Neural cell (in vitro differentiated cells): ENCODE data around the gene DNAJC3. TPM values are rescaled to one million over a fixed set of nuclear protein-coding genes. Genes with fewer than 3 reads are reported as not detected.

Experiments
- H2AFZ ChIP-seq: fragments of 200-600, 300-800 bp; sonication (generic), shearing (Covaris generic); 2 replicates; pipeline ENCODE4 v1.6.0; 2014; ENCODE audit warnings: low read depth, mild to moderate bottlenecking, antibody characterized with exemption, low read length, moderate library complexity
- H3F3A ChIP-seq: fragments of 200-600 bp; shearing (Covaris generic); 2 replicates; pipeline ENCODE4 v1.6.1; 2016; ENCODE audit warnings: mild to moderate bottlenecking, moderate library complexity, mixed read lengths, antibody characterized with exemption, low read length; ENCODE audit not compliant: insufficient read depth, poor library complexity, severe bottlenecking
- H3K27ac ChIP-seq: fragments of 200-600, 300-800 bp; sonication (generic), shearing (Covaris generic); 2 replicates; pipeline ENCODE4 v1.5.1; 2014; ENCODE audit warnings: mild to moderate bottlenecking, low read length, moderate library complexity
- H3K27me3 ChIP-seq: fragments of 300-800, 200-600 bp; sonication (generic), shearing (Covaris generic); 2 replicates; pipeline ENCODE4 v1.6.0; 2014; ENCODE audit warnings: mild to moderate bottlenecking, low read depth, low read length, moderate library complexity; ENCODE audit not compliant: insufficient read depth
- H3K36me3 ChIP-seq: fragments of 300-800, 200-600 bp; sonication (generic), shearing (Covaris generic); 2 replicates; pipeline ENCODE4 v1.5.1; 2014; ENCODE audit warnings: mild to moderate bottlenecking, antibody characterized with exemption, low read length, moderate library complexity; ENCODE audit not compliant: insufficient read depth
- H3K4me2 ChIP-seq: fragments of 300-800, 200-600 bp; sonication (generic), shearing (Covaris generic); 2 replicates; pipeline ENCODE4 v1.6.0; 2014; ENCODE audit warnings: mild to moderate bottlenecking, low read length
- H3K4me3 ChIP-seq: fragments of 300-800, 200-600 bp; sonication (generic), shearing (Covaris generic); 2 replicates; pipeline ENCODE4 v1.5.1; 2014; ENCODE audit warnings: mild to moderate bottlenecking, low read length, moderate library complexity
- H3K79me2 ChIP-seq: fragments of 200-600 bp; shearing (Covaris generic); replicated peaks from 2 replicates; pipeline ENCODE4 v1.6.0; 2014; ENCODE audit warnings: mild to moderate bottlenecking, low read length, moderate library complexity; ENCODE audit not compliant: insufficient read depth
- H3K9ac ChIP-seq: fragments of 300-800, 200-600 bp; sonication (generic), shearing (Covaris generic); 2 replicates; pipeline ENCODE4 v1.6.1; 2016; ENCODE audit warnings: mild to moderate bottlenecking, low read length, mixed read lengths
- H3K9me2 ChIP-seq: fragments of 200-600 bp; shearing (Covaris generic); 2 replicates; pipeline ENCODE4 v1.6.1; 2016; ENCODE audit warnings: mild to moderate bottlenecking, low read length, mixed read lengths; ENCODE audit not compliant: insufficient read depth
- H3K9me3 ChIP-seq: fragments of 200-600, 300-800 bp; sonication (generic), shearing (Covaris generic); 2 replicates; pipeline ENCODE4 v1.6.1; 2016; ENCODE audit warnings: mild to moderate bottlenecking, mixed run types, low read length, moderate library complexity, mixed read lengths
- H4K20me1 ChIP-seq: fragments of 200-600 bp; shearing (Covaris generic); 2 replicates; pipeline ENCODE4 v1.6.1; 2016; ENCODE audit warnings: mild to moderate bottlenecking, mixed run types; ENCODE audit not compliant: insufficient read depth
- CTCF ChIP-seq: fragments of 450-650 bp; IDR thresholded peaks from 2 replicates; pipeline ENCODE4 v1.5.1; 2014; ENCODE audit warnings: antibody characterized with exemption, mild to moderate bottlenecking, moderate library complexity; ENCODE audit not compliant: poor library complexity, severe bottlenecking
- EP300 ChIP-seq: fragments of 450-650 bp; conservative IDR thresholded peaks from 2 replicates; pipeline ENCODE4 v1.6.1; 2014; ENCODE audit warnings: antibody characterized with exemption, mild to moderate bottlenecking, moderate library complexity; ENCODE audit not compliant: poor library complexity, severe bottlenecking
- EZH2 ChIP-seq: fragments of 200-600, 300-800 bp; shearing (Covaris generic), sonication (generic); IDR thresholded peaks from 2 replicates; pipeline ENCODE4 v1.6.1; 2014; ENCODE audit warnings: antibody characterized with exemption, low read length, borderline replicate concordance, mild to moderate bottlenecking; ENCODE audit not compliant: insufficient read depth, poor library complexity, severe bottlenecking
- MXI1 ChIP-seq: fragments of 450-650 bp; conservative IDR thresholded peaks from 2 replicates; pipeline ENCODE4 v1.6.1; 2014; ENCODE audit warnings: antibody characterized with exemption, mild to moderate bottlenecking; ENCODE audit not compliant: poor library complexity, severe bottlenecking
- POLR2AphosphoS5 ChIP-seq: IDR thresholded peaks from 2 replicates; pipeline ENCODE4 v1.6.1; 2012
- RAD21 ChIP-seq: fragments of 450-650 bp; conservative IDR thresholded peaks from 2 replicates; pipeline ENCODE4 v1.6.1; 2014; ENCODE audit warnings: antibody characterized with exemption, mild to moderate bottlenecking, moderate library complexity
- REST ChIP-seq: IDR thresholded peaks from 2 replicates; pipeline ENCODE4 v1.6.1; 2012; ENCODE audit warnings: borderline replicate concordance
- SMC3 ChIP-seq: fragments of 450-650 bp; conservative IDR thresholded peaks from 2 replicates; pipeline ENCODE4 v1.6.1; 2014; ENCODE audit warnings: antibody characterized with exemption, mild to moderate bottlenecking, moderate library complexity; ENCODE audit not compliant: poor library complexity
- TAF1 ChIP-seq: IDR thresholded peaks from 2 replicates; pipeline ENCODE4 v1.6.1; 2012; ENCODE audit warnings: low read depth
- polyA plus RNA-seq: library from polyadenylated mRNA; depleted of rRNA; stranded (reverse); fragments of >200 nt; gene quantifications from 2 replicates; pipeline ENCODE4 v1.2.3, GENCODE V29; 2014

The DNAJC3 gene
- polyA plus RNA-seq, 1 donor from 2014 or later = 8.2 TPM

- H3K9me3 ChIP-seq = peaks cover 2% of the 10 kb centered on the region
- no peaks in the 10 kb centered on the region for H3K79me2 ChIP-seq
- H3K9me2 ChIP-seq = no peaks in the 10 kb centered on the region
- H3K9ac ChIP-seq = no peak overlapping the region
- H3K27ac ChIP-seq = no peak overlapping the region
- TF ChIP-seq EP300 = no peak
- no peak for TF ChIP-seq EZH2
- TF ChIP-seq RAD21 = no peak
- TF ChIP-seq SMC3 = no peak
- TF ChIP-seq MXI1 = no peak
- no peak for TF ChIP-seq TAF1
- no peak for TF ChIP-seq POLR2AphosphoS5
- no peak for TF ChIP-seq REST
- TF ChIP-seq CTCF = no peak
- H3F3A ChIP-seq = no peaks in the 10 kb centered on the region
- no peak overlapping the region for H3K4me3 ChIP-seq
- H3K27me3 ChIP-seq = no peaks in the 10 kb centered on the region
- H3K4me2 ChIP-seq = no peak overlapping the region
- no peaks in the 10 kb centered on the region for H3K36me3 ChIP-seq
- no peaks in the 10 kb centered on the region for H4K20me1 ChIP-seq
- no peak overlapping the region for H2AFZ ChIP-seq
Measured at GRCh38 chr13:95813139-95813538, 136.2 kb downstream of the DNAJC3 start.

- H3K4me2 ChIP-seq = no peak overlapping the region
- H3K27ac ChIP-seq = no peak overlapping the region
- no peaks in the 10 kb centered on the region for H3K79me2 ChIP-seq
- H3K9me3 ChIP-seq = peaks cover under 1% of the 10 kb centered on the region
- no peaks in the 10 kb centered on the region for H3K36me3 ChIP-seq
- no peak overlapping the region for H3K9ac ChIP-seq
- H3F3A ChIP-seq = no peaks in the 10 kb centered on the region
- TF ChIP-seq TAF1 = no peak
- TF ChIP-seq EP300 = no peak
- no peak for TF ChIP-seq REST
- no peak for TF ChIP-seq POLR2AphosphoS5
- TF ChIP-seq SMC3 = no peak
- TF ChIP-seq EZH2 = no peak
- TF ChIP-seq MXI1 = no peak
- no peak for TF ChIP-seq CTCF
- H4K20me1 ChIP-seq = no peaks in the 10 kb centered on the region
- no peak overlapping the region for H2AFZ ChIP-seq
- no peaks in the 10 kb centered on the region for H3K27me3 ChIP-seq
- H3K4me3 ChIP-seq = no peak overlapping the region
- no peaks in the 10 kb centered on the region for H3K9me2 ChIP-seq
Measured at GRCh38 chr13:95814495-95814894, 137.6 kb downstream of the DNAJC3 start.
